Testis (tissue), 3 donors: ENCODE data around the gene TBP. TPM values are rescaled to one million over a fixed set of nuclear protein-coding genes. Genes with fewer than 3 reads are reported as not detected.

Experiments
- DNase-seq: peaks from one replicate; pipeline ENCODE4 v3.0.0-alpha.2; 2019
- H3K27ac ChIP-seq, 2 donors: fragments of 200-600 bp; sonication (generic); one replicate each; pipeline ENCODE4 v1.5.1; 2019
- H3K27me3 ChIP-seq: fragments of 200-600 bp; sonication (generic); one replicate; pipeline ENCODE4 v1.5.1; 2019
- H3K36me3 ChIP-seq: fragments of 200-600 bp; sonication (generic); one replicate; pipeline ENCODE4 v1.5.1; 2017; ENCODE audit warnings: low read depth; ENCODE audit errors: missing control alignments
- H3K4me1 ChIP-seq: fragments of 200-600 bp; sonication (generic); one replicate; pipeline ENCODE4 v1.5.1; 2019
- H3K4me3 ChIP-seq, 2 donors: fragments of 200-600 bp; sonication (generic); one replicate each; pipeline ENCODE4 v1.5.1; 2017 to 2019
- H3K9me3 ChIP-seq: fragments of 200-600 bp; sonication (generic); one replicate; pipeline ENCODE4 v1.5.1; 2017
- POLR2A ChIP-seq: fragments of 450-650 bp; IDR thresholded peaks from one replicate; pipeline ENCODE4 v1.6.1; 2017; ENCODE audit warnings: antibody characterized with exemption, mild to moderate bottlenecking, moderate library complexity
- WGBS, 2 donors: methylation state at CpG; one replicate each; pipeline ENCODE4 v1.1.5; 2018; 5-methylcytosine and 5-hydroxymethylcytosine counted together
- intact Hi-C: fragments of 100-400 bp; cut with DNase I; formaldehyde crosslinking; loops from one replicate; pipeline ENCODE4 v1.15.1; 2023; ENCODE audit warnings: low total_unique reads
- polyA plus RNA-seq: library from polyadenylated mRNA; stranded (reverse); fragments of 350-450 nt; fragmentation: Illumina TruSeq; extraction: RNeasy Lipid Tissue Mini Kit (QIAGEN cat#74804); gene quantifications from one replicate; pipeline ENCODE4 v1.2.3, GENCODE V29; 2014; ENCODE audit warnings: low read depth, low replicate concordance; ENCODE audit not compliant: insufficient read depth
- total RNA-seq, 2 donors: library from RNA; depleted of rRNA; stranded (reverse); fragments of >200 nt; gene quantifications; one replicate each; pipeline ENCODE4 v1.2.3, GENCODE V29; 2016
- TF ChIP-seq, protein P1 (sequence below), 3 experiments: fragments of 450-650 bp in 2 of 3; fragments of 200-600 bp in 1 of 3; sonication (generic) in 1 of 3; IDR thresholded peaks; one replicate each; pipeline ENCODE4 v1.5.1; 2016 to 2019; ENCODE audit warnings: antibody characterized with exemption in 3 of 3, mild to moderate bottlenecking in 2 of 3, moderate library complexity in 1 of 3

TBP gene
- total and polyA plus RNA-seq, 3 donors from 2014 or later: 44.4 to 101 (median 50.2) TPM

DNA sequence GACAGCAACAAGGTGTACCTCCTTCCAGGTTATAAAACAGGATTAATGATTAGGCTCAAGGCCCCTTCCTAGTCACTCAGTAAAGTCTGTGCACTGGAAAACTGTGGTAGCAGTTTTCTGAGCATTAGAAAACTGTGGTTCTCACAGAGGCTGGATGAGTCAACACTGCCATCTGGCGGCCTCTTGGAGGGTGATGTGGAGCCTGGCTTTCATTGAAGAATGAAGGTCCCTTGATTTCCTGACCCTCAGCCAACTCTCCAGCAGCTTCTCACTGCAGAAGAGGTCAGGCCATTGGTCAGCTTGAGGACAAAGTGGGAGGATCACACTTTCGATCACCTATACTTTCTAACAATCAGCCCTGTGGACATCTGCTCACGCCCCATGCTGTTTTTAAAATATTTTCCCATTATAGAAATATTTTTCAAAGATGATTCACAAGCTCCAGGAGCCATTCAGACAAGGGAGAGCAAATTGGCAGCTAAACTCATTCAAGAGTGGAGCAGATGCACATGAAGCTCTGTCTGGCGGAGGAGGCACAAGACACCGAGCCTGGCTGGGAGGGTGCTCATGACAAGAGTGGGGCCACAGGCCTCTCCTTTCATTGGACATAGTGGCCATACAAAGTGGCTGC is 24.2 kb upstream of the TBP start:
- H3K27me3 ChIP-seq: no peaks in the 10 kb centered on the region
- no peaks in the 10 kb centered on the region for H3K4me1 ChIP-seq
- DNase-seq: peak; percentile 87
- no peak overlapping the region for H3K27ac ChIP-seq
- TF ChIP-seq, protein P1, sequence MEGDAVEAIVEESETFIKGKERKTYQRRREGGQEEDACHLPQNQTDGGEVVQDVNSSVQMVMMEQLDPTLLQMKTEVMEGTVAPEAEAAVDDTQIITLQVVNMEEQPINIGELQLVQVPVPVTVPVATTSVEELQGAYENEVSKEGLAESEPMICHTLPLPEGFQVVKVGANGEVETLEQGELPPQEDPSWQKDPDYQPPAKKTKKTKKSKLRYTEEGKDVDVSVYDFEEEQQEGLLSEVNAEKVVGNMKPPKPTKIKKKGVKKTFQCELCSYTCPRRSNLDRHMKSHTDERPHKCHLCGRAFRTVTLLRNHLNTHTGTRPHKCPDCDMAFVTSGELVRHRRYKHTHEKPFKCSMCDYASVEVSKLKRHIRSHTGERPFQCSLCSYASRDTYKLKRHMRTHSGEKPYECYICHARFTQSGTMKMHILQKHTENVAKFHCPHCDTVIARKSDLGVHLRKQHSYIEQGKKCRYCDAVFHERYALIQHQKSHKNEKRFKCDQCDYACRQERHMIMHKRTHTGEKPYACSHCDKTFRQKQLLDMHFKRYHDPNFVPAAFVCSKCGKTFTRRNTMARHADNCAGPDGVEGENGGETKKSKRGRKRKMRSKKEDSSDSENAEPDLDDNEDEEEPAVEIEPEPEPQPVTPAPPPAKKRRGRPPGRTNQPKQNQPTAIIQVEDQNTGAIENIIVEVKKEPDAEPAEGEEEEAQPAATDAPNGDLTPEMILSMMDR (IDR thresholded peaks at IDR 0.05): peak; percentile 49 to 82 (median 72)
- no peak for TF ChIP-seq POLR2A
- no peaks in the 10 kb centered on the region for H3K36me3 ChIP-seq
- H3K9me3 ChIP-seq: no peaks in the 10 kb centered on the region
- intact Hi-C loops: loop anchor here (10.0 kb wide), 1 partner anchor 705 kb away; no protein-coding TSS in a partner anchor
- H3K4me3 ChIP-seq: no peak overlapping the region
- WGBS, 2 donors: 53 to 54% methylated on average over 5 of the region's 5 CpGs

DNA sequence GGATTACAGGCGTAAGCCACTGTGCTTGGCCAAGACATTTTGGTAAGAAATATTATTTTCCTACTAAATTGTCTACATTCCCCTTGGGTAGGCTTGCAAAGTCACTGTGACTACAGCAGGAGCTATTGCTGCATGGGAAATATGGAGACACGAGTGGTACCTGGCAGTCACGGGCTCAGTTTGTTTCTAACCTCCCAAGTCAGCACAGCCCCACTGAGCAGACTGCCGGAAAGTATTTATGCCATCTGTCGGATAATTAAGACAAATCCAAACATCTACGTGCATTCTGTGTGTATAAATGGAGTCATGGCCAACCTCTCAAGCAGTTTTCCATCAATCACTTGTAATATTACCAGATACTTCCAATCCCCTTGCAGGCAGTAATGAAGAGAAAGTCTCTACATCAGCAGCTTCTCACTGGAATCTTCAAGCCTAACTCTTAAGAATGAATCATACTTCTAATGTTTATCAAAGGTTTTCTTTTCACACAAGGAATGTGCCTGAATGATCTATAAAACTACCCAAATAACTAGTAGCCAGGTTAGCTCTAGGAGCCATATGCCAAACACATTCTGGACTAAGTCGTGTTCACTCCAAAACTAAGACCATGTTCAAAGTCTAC is 21.2 kb upstream of the TBP start:
- intact Hi-C loops: no loop called here
- no peaks in the 10 kb centered on the region for H3K9me3 ChIP-seq
- H3K4me1 ChIP-seq: no peaks in the 10 kb centered on the region
- no peak overlapping the region for H3K27ac ChIP-seq
- H3K4me3 ChIP-seq: no peak overlapping the region
- no peaks in the 10 kb centered on the region for H3K36me3 ChIP-seq
- H3K27me3 ChIP-seq: no peaks in the 10 kb centered on the region
- no peak for DNase-seq
- no peak for TF ChIP-seq POLR2A
- TF ChIP-seq, protein P1 (IDR thresholded peaks at IDR 0.05): no peak
- 82 to 91% methylated on average over 7 of the region's 7 CpGs for WGBS, 2 donors

DNA sequence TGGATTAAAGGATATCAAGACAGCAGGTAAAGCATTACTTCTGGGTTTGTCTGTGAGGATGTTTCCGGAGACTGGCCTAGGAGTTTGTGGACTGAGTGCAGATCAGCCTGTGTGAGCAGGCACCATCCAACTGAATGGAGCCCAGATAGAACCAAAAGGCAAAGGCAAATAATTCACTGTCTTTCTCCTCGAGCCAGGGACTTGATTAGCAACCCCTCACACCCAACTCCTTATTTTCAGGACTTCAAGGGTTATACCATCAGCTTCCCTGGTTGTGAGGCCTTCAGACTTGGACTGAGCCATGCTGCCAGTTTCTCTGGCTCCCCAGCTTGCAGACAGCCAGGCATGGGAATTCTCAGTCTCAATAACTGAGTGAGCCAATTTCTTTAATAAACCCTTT is 20.4 kb upstream of the TBP start:
- H3K27me3 ChIP-seq: no peaks in the 10 kb centered on the region
- WGBS, 2 donors: 84 to 87% methylated on average over 2 of the region's 2 CpGs
- TF ChIP-seq POLR2A: no peak
- TF ChIP-seq, protein P1 (IDR thresholded peaks at IDR 0.05): no peak
- no peaks in the 10 kb centered on the region for H3K9me3 ChIP-seq
- no peaks in the 10 kb centered on the region for H3K4me1 ChIP-seq
- H3K4me3 ChIP-seq: no peak overlapping the region
- H3K36me3 ChIP-seq: no peaks in the 10 kb centered on the region
- no peak for DNase-seq
- intact Hi-C loops: no loop called here
- no peak overlapping the region for H3K27ac ChIP-seq

DNA sequence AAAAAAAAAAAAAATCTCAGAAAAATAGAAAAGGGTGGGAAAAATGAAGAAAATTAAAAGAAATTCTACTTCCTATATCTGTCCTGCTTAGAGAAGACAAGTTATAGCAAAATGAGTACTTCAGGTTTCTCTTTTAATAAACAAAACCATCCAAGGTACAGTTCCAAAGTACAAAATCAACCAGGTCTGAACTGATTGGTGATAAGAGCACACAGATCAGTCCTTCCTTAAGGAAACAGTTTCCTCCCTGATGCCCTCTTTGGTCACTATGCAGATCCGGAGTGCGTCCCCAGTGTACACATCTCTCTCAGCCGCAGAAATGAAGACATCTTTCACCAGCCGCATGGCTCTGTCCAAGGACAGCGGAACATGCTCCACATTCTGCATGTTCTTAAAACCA is 19.2 kb upstream of the TBP start:
- Histone ChIP-seq H3K9me3 (no peaks in the 10 kb centered on the region), H3K36me3 (no peaks in the 10 kb centered on the region), H3K27me3 (no peaks in the 10 kb centered on the region), H3K4me1 (no peaks in the 10 kb centered on the region), H3K27ac (no peak overlapping the region), H3K4me3 (no peak overlapping the region)
- DNase-seq: no peak
- TF ChIP-seq POLR2A: no peak
- TF ChIP-seq, protein P1 (IDR thresholded peaks at IDR 0.05): no peak
- WGBS, 2 donors: 93 to 100% methylated on average over 5 of the region's 5 CpGs
- intact Hi-C loops: no loop called here

DNA sequence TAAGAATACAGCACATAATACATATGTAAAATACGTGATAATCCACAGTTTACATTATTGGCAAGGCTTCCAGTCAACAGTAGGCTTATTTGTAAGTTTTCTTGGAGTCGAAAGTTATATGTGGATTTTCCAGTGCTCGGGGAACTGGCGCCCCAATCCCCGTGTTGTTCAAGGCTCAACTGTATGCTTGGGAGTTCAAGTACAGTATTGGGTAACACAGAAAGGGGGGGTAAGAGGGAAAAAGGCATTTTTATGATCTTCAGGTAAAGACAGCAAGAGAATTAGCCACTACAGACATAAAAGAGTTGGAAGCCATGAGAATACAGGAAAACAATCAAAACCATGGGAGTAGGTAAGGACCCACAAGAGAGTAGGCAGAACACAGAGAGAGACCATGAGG is 17.5 kb upstream of the TBP start:
- TF ChIP-seq, protein P1 (IDR thresholded peaks at IDR 0.05): no peak
- TF ChIP-seq POLR2A: no peak
- intact Hi-C loops: no loop called here
- no peaks in the 10 kb centered on the region for H3K4me1 ChIP-seq
- no peak for DNase-seq
- H3K27me3 ChIP-seq: no peaks in the 10 kb centered on the region
- H3K27ac ChIP-seq: no peak overlapping the region
- H3K4me3 ChIP-seq: no peak overlapping the region
- no peaks in the 10 kb centered on the region for H3K36me3 ChIP-seq
- H3K9me3 ChIP-seq: no peaks in the 10 kb centered on the region
- WGBS, 2 donors: 80 to 92% methylated on average over 5 of the region's 5 CpGs
